HG02763 (cell line): ENCODE measurements around the gene JPT1.
"Not testable (repeated sequence)": the region's sequence is repeated elsewhere in the genome, so short reads cannot be mapped to it uniquely, and the experiment has no call there.

Experiments
- ATAC-seq: cut with Tn5 transposase; IDR thresholded peaks from one replicate; pipeline ENCODE4 v1.9.1; 2021; ENCODE audit warnings: mild to moderate bottlenecking, moderate library complexity; ENCODE audit not compliant: unreplicated experiment

JPT1 gene

DNA sequence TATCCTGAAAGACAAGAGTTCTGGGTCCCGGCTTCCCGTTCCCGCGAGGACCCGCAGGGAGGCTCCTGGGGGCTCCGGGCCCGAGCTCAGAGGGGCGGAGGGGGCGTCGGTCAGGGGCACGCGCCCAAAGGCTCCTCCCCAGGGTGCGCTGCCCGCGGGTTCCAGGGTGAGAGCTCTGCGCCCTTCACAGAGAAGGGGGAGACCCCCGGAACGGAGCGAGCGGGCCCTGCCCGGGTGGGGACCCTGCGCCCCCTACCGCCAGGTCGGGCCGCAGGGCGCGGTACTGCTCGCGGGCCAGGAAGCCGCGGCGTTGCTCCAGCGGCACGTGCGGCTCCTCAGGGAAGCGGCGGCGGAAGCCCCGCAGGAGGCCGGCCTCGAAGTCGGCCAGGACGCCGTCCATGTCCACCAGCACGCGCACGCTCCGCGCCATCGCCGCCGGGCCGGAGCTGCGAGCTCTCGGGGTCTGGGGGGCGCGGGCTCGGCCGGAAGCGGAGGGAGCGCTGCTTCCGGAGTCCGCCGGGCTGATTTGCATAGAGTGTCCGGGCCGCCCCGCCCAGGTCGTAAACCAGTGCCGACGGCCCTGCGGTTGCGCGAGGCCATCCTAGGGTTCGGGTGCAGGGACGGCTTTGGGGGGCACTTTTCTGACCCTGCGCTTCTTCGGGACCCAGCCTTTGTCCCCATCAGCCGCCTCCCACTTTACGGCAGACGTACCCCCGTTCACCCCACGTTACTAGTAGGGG, 22.9 kb downstream of the JPT1 start, which contains the start of gene NT5C:
Gene NT5C, minus strand, starts transcription at position 465 of the 740 bp plus-strand sequence. Its CDS starts 35 bp downstream, at position 430.
- ATAC-seq: peak; percentile 75

- ATAC-seq: no peak
Measured at GRCh38 chr17:75130632-75131277, 23.6 kb downstream of the JPT1 start.

GRCh38 chr17:75130059-75130631, 24.2 kb downstream of the JPT1 start:
- ATAC-seq: no peak

- ATAC-seq: no peak
Measured at GRCh38 chr17:75129576-75129975, 24.7 kb downstream of the JPT1 start.

- no peak for ATAC-seq
Measured at GRCh38 chr17:75128694-75129505, 25.4 kb downstream of the JPT1 start.

DNA sequence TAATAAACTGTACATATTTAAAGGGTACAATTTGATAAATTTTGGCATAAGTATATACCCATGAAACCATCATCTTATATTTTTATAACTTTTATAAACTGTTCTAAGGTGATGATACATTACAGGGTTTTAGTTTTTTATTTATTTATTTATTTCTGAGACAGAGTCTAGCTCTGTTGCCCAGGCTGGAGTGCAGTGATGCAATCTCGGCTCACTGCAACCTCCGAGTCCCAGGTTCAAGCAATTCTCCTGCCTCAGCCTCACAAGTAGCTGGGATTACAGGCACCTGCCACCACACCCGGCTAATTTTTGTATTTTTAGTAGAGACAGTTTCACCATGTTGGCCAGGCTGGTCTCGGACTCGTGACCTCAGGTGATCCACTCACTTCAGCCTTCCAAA, 26.4 kb downstream of the JPT1 start:
- not testable (repeated sequence) for ATAC-seq

GRCh38 chr17:75126954-75127353, 27.4 kb downstream of the JPT1 start:
- no peak for ATAC-seq

DNA sequence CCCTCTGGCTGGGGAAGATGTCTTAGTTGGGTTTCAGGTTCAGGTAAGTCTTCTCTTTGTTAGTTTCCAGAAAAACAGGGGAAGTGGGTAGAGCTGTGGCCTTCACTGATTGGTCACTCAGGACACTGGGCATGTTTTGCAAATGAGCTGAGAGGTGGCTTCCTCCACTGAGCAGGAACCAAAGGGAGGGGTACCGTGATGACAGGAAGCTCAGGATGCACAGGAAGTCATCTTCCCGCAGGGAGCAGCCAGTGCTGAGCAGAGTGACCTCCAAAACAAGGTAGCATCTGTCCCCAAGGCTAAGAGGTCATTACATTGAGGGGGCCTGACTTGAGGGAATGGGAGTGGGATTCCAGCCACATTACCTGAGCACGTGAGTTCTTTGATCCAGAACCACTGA, 28.3 kb downstream of the JPT1 start:
- ATAC-seq: no peak

- no peak for ATAC-seq
Measured at GRCh38 chr17:75124819-75125162, 29.5 kb downstream of the JPT1 start.

DNA sequence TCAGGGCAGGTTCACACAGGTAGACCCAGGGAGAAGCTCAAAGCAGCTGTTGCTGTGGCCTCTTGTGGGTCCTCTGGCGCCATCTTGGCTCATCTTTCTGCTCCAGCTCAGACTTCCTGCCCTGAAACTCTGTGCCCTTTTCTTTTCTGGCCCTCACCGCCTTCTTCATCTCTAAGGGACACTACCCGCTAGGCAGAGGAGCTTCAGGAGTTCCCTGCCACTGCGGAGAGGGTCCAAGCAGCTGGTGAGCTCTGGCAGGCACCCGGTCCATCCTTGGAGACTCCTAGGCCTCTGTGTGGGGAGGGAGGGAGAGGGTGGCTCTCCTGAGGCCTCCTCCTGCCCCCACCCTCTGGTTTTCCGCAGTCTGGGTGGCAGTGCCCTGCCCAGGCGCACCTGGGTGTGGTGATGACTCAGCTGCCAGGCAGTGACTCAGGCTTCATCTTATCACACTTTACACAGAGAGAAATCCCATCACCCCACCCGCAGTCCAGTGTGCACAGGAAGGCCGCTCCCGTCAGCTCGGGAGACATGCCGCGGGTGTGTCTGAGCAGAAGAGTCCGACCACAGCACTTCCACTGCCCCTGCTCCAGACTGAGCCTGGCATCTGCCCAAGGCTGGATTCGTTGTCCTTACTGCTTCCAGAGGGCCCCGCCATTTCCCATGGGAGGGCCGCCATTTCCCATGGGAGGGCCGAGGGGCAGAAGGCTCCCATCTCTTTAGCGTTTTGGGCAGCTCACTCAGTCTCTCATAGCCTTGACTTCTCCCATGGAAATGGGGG, 30.1 kb downstream of the JPT1 start:
- ATAC-seq: no peak

DNA sequence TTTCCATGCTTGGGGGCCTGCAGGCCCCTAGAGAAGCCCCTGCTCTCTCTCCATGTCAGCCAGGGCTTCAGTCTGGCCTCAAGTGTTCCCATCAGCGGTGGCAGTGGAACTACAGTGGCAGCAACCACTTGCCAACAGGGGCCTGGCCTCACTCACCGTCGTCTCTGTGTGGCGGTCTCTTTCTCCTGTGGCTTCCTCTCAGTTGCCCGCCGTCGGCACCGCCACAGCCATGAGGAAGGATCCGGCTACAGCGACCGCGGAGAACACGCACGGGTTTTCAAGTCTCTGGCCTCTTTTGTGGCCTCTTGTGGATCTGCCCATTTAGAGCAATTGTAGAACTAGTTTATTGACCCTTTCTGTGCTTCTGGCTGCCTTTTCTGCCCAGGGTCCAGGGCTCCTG, 36.0 kb downstream of the JPT1 start:
- ATAC-seq: no peak

DNA sequence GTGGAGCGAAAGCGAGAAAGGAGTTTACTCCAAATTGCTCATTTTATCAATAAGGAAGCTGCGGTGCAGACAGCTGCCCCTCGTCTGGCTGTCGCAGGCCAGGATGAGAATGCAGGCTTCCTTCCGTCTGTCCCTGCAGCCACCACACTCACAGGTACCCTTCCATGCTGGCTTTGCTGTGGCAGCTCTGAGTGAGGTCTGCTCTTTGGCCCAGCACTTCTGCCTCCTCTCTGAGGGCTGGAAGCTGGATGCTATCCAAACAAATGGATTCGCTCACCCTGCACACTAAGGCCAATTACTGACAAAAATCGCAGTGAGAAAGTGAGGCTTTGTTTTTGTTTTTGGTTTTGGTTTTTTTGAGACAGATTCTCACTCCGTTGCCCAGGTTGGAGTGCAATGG, 37.6 kb downstream of the JPT1 start:
- ATAC-seq: no peak

DNA sequence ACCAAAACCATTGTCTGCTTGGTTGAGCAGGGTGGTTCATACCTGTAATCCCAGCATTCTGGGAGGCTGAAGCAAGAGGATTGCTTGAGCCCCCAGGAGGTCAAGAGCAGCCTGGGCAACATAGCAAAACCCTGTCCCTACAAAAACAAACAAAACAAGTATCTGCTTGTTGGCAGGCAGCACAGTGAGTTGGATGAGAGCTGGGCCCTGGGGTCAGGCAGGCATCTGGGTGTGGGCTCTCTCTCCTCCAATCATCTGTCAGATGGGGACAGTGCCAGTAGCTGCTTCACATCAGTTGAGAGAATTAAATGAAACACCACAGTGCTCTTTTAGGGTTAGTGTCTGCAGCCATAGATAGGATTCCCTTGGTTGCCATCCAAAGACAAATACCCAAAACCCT, 38.8 kb downstream of the JPT1 start:
- no peak for ATAC-seq

- no peak for ATAC-seq
Measured at GRCh38 chr17:75114552-75115314, 39.6 kb downstream of the JPT1 start.

DNA sequence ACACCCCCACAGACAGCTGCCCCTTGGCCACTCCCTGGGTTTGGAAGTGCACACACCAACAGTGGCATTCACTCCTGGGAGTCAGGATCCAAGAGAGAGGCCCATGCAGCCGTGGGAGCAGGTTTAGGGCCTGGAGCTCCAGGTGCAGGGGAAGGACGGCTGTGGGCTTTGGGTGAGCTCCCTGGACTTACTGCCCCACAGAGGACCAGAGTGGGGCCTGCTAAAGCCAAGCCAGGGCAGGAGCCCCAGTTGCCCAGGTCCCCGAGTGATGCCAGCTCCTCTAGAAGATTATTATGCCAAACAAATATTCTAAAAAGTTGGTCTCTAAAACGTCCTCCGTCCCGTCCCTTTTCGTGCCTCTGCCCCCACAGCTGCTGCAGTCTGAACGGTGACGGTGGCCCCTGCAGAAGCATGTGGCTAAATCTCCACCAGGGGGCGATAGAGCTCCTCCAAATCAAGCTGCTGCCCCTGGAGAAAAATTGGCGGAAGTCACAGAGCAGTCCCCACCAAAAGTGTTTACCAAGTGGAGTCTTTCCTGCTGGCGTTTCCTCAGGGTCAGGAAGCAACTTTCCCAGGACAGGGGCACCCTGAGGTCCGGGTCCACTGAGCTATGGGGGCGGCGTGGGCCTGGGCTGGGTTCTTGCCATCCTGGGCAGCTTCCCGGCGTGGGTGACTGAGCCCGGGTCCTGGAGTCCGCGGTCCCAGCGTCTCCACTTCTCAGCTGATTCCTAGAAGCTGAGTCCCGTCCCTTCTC, 40.3 kb downstream of the JPT1 start:
- peak; percentile 46 for ATAC-seq

DNA sequence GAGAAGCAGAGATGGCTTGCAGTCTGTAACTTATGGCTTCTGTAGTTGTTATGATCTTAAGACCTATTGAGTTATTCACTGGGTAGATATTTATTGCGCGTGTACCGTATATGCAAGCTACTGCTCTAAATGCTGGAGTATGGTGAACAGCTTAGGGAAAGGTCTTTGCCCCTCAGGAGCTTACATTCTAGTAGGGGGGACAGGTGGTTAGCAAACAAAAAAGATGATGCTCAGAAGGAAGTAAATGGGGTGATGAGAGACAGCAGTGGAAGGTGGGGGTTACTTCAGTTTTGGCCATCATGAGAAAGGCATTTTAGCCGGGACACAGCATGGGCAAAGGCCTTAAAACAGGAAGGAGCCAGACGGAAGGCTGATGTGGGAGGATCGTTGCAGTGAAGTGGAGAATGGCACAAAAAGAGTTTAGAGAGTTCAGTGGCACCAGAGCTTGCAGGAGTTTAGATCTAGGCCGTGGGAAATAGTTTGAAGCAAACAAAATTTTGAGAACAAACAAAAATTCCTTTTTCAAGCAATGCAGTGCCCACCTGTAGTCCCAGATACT, 42.5 kb downstream of the JPT1 start:
- ATAC-seq: no peak

- ATAC-seq: no peak
Measured at GRCh38 chr17:75110234-75110937, 43.9 kb downstream of the JPT1 start.
